SK-N-SH (cell line): ENCODE results near the gene SATB1. TPM values are rescaled to one million over a fixed set of nuclear protein-coding genes. Genes with fewer than 3 reads are reported as not detected.

ENCODE experiments used
- CTCF ChIA-PET: fragments of 300-600, 350-600 bp; formaldehyde crosslinking; extraction: SDS; loops from one replicate; lab custom pipeline; 2021; lab: Yijun Ruan, JAX
- POLR2A ChIA-PET: fragments of 350-600 bp; sonication (Branson Sonifier 250); formaldehyde crosslinking; extraction: SDS; loops from one replicate; lab custom pipeline; 2020; ENCODE audit warnings: antibody characterized with exemption, inconsistent platforms; lab: Yijun Ruan, JAX
- DNase-seq: peaks from one replicate; pipeline ENCODE4 v3.0.0; 2012
- H2AFZ ChIP-seq: fragments of 200-600 bp; sonication (generic); 2 replicates; pipeline ENCODE4 v1.8.1; 2016; ENCODE audit warnings: antibody characterized with exemption, mild to moderate bottlenecking, low read depth
- H3F3A ChIP-seq: fragments of 200-600 bp; sonication (generic); replicated peaks from 2 replicates; pipeline ENCODE3; 2016; ENCODE audit warnings: antibody characterized with exemption, mild to moderate bottlenecking; ENCODE audit not compliant: insufficient read depth
- H3K27ac ChIP-seq, 2 experiments: fragments of 200-500 bp in 1 of 2; fragments of 200-600 bp in 1 of 2; sonication (Bioruptor generic) in 1 of 2; sonication (generic), shearing (Covaris generic) in 1 of 2; 2 replicates each; pipeline versions ENCODE4 v1.5.1 to v1.6.1; 2014 to 2016; ENCODE audit warnings: low read depth in 2 of 2, inconsistent platforms in 1 of 2, low read length in 1 of 2, mild to moderate bottlenecking in 1 of 2, mixed read lengths in 1 of 2
- H3K27me3 ChIP-seq: fragments of 200-600 bp; sonication (generic), shearing (Covaris generic); 2 replicates; pipeline ENCODE4 v1.6.1; 2016; ENCODE audit warnings: mixed run types; ENCODE audit not compliant: insufficient read depth
- H3K36me3 ChIP-seq, 2 experiments: fragments of 200-500 bp in 1 of 2; fragments of 200-600 bp in 1 of 2; sonication (Bioruptor generic) in 1 of 2; sonication (generic) in 1 of 2; replicated peaks in 1 of 2; 2 replicates each; pipeline versions ENCODE3 to v1.5.1; 2014 to 2016; ENCODE audit warnings: low read length in 1 of 2, mild to moderate bottlenecking in 1 of 2; ENCODE audit not compliant: insufficient read depth in 2 of 2, control insufficient read depth in 1 of 2
- H3K4me1 ChIP-seq, 2 experiments: fragments of 200-500 bp in 1 of 2; fragments of 200-600 bp in 1 of 2; sonication (Bioruptor generic) in 1 of 2; sonication (generic), shearing (Covaris generic) in 1 of 2; 2 replicates each; pipeline versions ENCODE4 v1.5.1 to v1.6.1; 2014 to 2016; ENCODE audit warnings: low read depth in 1 of 2, low read length in 1 of 2, mixed run types in 1 of 2; ENCODE audit not compliant: insufficient read depth in 2 of 2, control insufficient read depth in 1 of 2
- H3K4me2 ChIP-seq: fragments of 200-600 bp; sonication (generic), shearing (Covaris generic); 2 replicates; pipeline ENCODE4 v1.6.1; 2017; ENCODE audit warnings: mixed run types
- H3K4me3 ChIP-seq, 2 experiments: fragments of 200-500 bp in 1 of 2; fragments of 200-600 bp in 1 of 2; sonication (Bioruptor generic) in 1 of 2; sonication (generic), shearing (Covaris generic) in 1 of 2; 2 replicates each; pipeline versions ENCODE4 v1.5.1 to v1.8.1; 2014 to 2016; ENCODE audit warnings: low read depth in 2 of 2, inconsistent platforms in 1 of 2, low read length in 1 of 2, mild to moderate bottlenecking in 1 of 2, mixed read lengths in 1 of 2, moderate library complexity in 1 of 2
- H3K79me2 ChIP-seq: fragments of 200-600 bp; sonication (generic); 2 replicates; pipeline ENCODE4 v1.8.1; 2017; ENCODE audit warnings: mild to moderate bottlenecking; ENCODE audit not compliant: insufficient read depth
- H3K9ac ChIP-seq: fragments of 200-600 bp; sonication (generic); 2 replicates; pipeline ENCODE4 v1.6.1; 2017; ENCODE audit warnings: mixed run types
- H3K9me2 ChIP-seq: fragments of 200-600 bp; sonication (generic); 2 replicates; pipeline ENCODE4 v1.6.1; 2017; ENCODE audit warnings: mixed run types
- H3K9me3 ChIP-seq: fragments of 200-600 bp; sonication (generic); 2 replicates; pipeline ENCODE4 v1.6.1; 2017; ENCODE audit warnings: mixed run types, mild to moderate bottlenecking, moderate library complexity
- H4K20me1 ChIP-seq: fragments of 200-600 bp; sonication (generic); 2 replicates; pipeline ENCODE4 v1.6.1; 2017; ENCODE audit warnings: mild to moderate bottlenecking, mixed run types; ENCODE audit not compliant: insufficient read depth
- EP300 ChIP-seq, 2 experiments: IDR thresholded peaks; 2 replicates each; pipeline versions ENCODE4 v1.4.0 to v1.6.1; 2012; ENCODE audit warnings: borderline replicate concordance in 1 of 2, low read depth in 1 of 2, low read length in 1 of 2
- EZH2phosphoT487 ChIP-seq: fragments of 200-600 bp; sonication (generic); IDR thresholded peaks from 2 replicates; pipeline ENCODE4 v1.6.1; 2017; ENCODE audit warnings: low read depth, mixed run types, mild to moderate bottlenecking, antibody characterized with exemption, moderate library complexity, borderline replicate concordance
- GATA2 ChIP-seq: sonication (generic); formaldehyde crosslinking; IDR thresholded peaks from 2 replicates; pipeline ENCODE4 v1.5.0; 2020; ENCODE audit warnings: mild to moderate bottlenecking, missing genetic modification reagents
- MXI1 ChIP-seq: IDR thresholded peaks from 2 replicates; pipeline ENCODE4 v1.6.1; 2012; ENCODE audit warnings: mild to moderate bottlenecking, low read depth, low read length, improper control_type of control experiment
- RAD21 ChIP-seq: IDR thresholded peaks from 2 replicates; pipeline ENCODE4 v1.6.1; 2012; ENCODE audit warnings: mild to moderate bottlenecking, low read length
- SIN3A ChIP-seq: IDR thresholded peaks from 2 replicates; pipeline ENCODE4 v1.6.1; 2012; ENCODE audit warnings: low read depth, mild to moderate bottlenecking, low read length, moderate library complexity, borderline replicate concordance
- SMC3 ChIP-seq: IDR thresholded peaks from 2 replicates; pipeline ENCODE4 v1.6.1; 2012; ENCODE audit warnings: low read depth, low read length, improper control_type of control experiment
- TEAD4 ChIP-seq: IDR thresholded peaks from 2 replicates; pipeline ENCODE4 v1.4.0; 2012; ENCODE audit warnings: mild to moderate bottlenecking, borderline replicate concordance; ENCODE audit not compliant: insufficient read depth
- YY1 ChIP-seq: IDR thresholded peaks from 2 replicates; pipeline ENCODE4 v1.4.0; 2012; ENCODE audit warnings: low read depth, mild to moderate bottlenecking
- WGBS: methylation state at CpG from one replicate; pipeline ENCODE4 v1.1.6; 2017; ENCODE audit warnings: low lambda C conversion rate; 5-methylcytosine and 5-hydroxymethylcytosine counted together
- polyA plus RNA-seq, 3 experiments: library from polyadenylated mRNA; depleted of rRNA; stranded (reverse); fragments of >200 nt; gene quantifications; 2 replicates each; pipeline ENCODE4 v1.2.3, GENCODE V29; 2012
- TF ChIP-seq, protein P1 (sequence below): fragments of 150-350 bp; IDR thresholded peaks from 2 replicates; pipeline ENCODE4 v1.6.1; 2017; ENCODE audit warnings: antibody characterized with exemption, low read length, low read depth, borderline replicate concordance
- TF ChIP-seq, protein P2 (sequence below): IDR thresholded peaks from 2 replicates; pipeline ENCODE4 v1.4.0; 2012; ENCODE audit warnings: low read depth, borderline replicate concordance
- TF ChIP-seq, protein P3 (sequence below): fragments of 150-350 bp; IDR thresholded peaks from 2 replicates; pipeline ENCODE4 v1.6.1; 2016; ENCODE audit warnings: mild to moderate bottlenecking, low read depth, low read length
- TF ChIP-seq, protein P4 (sequence below): IDR thresholded peaks from 2 replicates; pipeline ENCODE4 v1.6.1; 2012; ENCODE audit warnings: mild to moderate bottlenecking, low read depth, low read length, moderate library complexity

SATB1 gene
- polyA plus RNA-seq, 1 of the 3 experiments (the other 2 are of a cell fraction), result 8.5 TPM

DNA sequence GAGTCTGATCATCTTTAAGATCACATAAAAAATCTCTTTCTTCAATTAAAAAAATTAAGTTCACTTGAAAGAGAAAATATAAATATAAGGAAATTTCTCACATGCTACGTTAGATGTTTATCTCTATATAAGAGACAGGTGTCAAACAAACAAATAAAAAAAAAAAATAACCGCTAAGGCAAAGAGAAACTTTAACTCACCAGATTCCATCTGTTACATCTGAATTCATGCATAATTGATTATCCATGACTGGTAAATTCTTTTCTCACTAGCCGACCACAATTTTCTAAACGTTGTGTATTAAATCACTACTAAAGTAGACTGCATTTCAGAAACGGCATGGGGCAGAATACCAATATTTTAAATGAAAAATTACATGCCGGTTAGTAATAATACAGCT is 9.6 kb upstream of the SATB1 start:
- Histone ChIP-seq H3K4me2 (no peak overlapping the region), H3K4me1 (no peaks in the 10 kb centered on the region), H3K9me3 (no peaks in the 10 kb centered on the region), H2AFZ (no peak overlapping the region), H3K9ac (no peak overlapping the region), H3K27me3 (no peaks in the 10 kb centered on the region), H3K27ac (no peak overlapping the region), H4K20me1 (no peaks in the 10 kb centered on the region), H3K4me3 (no peak overlapping the region), H3F3A (no peaks in the 10 kb centered on the region), H3K9me2 (no peaks in the 10 kb centered on the region), H3K36me3 (no peaks in the 10 kb centered on the region), H3K79me2 (no peaks in the 10 kb centered on the region)
- ChIA-PET POLR2A (no interaction called here), CTCF (interaction anchor here (1.6 kb wide), 1 partner anchor 10 kb away, joined by 6 read pairs; no protein-coding TSS in a partner anchor)
- TF ChIP-seq TEAD4 (no peak), SMC3 (no peak), SIN3A (no peak), RAD21 (no peak), EZH2phosphoT487 (no peak), MXI1 (no peak), YY1 (no peak), EP300 (IDR thresholded peaks at IDR 0.05; ENCODE audit: borderline replicate concordance in 1 of 2, low read depth in 1 of 2, low read length in 1 of 2) (no peak), GATA2 (CRISPR knock-in tag) (no peak)
- TF ChIP-seq, protein P1, sequence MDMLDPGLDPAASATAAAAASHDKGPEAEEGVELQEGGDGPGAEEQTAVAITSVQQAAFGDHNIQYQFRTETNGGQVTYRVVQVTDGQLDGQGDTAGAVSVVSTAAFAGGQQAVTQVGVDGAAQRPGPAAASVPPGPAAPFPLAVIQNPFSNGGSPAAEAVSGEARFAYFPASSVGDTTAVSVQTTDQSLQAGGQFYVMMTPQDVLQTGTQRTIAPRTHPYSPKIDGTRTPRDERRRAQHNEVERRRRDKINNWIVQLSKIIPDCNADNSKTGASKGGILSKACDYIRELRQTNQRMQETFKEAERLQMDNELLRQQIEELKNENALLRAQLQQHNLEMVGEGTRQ, result no peak
- TF ChIP-seq, protein P2, sequence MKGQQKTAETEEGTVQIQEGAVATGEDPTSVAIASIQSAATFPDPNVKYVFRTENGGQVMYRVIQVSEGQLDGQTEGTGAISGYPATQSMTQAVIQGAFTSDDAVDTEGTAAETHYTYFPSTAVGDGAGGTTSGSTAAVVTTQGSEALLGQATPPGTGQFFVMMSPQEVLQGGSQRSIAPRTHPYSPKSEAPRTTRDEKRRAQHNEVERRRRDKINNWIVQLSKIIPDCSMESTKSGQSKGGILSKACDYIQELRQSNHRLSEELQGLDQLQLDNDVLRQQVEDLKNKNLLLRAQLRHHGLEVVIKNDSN, result no peak
- TF ChIP-seq, protein P3, sequence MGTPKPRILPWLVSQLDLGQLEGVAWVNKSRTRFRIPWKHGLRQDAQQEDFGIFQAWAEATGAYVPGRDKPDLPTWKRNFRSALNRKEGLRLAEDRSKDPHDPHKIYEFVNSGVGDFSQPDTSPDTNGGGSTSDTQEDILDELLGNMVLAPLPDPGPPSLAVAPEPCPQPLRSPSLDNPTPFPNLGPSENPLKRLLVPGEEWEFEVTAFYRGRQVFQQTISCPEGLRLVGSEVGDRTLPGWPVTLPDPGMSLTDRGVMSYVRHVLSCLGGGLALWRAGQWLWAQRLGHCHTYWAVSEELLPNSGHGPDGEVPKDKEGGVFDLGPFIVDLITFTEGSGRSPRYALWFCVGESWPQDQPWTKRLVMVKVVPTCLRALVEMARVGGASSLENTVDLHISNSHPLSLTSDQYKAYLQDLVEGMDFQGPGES, result no peak
- TF ChIP-seq, protein P4, sequence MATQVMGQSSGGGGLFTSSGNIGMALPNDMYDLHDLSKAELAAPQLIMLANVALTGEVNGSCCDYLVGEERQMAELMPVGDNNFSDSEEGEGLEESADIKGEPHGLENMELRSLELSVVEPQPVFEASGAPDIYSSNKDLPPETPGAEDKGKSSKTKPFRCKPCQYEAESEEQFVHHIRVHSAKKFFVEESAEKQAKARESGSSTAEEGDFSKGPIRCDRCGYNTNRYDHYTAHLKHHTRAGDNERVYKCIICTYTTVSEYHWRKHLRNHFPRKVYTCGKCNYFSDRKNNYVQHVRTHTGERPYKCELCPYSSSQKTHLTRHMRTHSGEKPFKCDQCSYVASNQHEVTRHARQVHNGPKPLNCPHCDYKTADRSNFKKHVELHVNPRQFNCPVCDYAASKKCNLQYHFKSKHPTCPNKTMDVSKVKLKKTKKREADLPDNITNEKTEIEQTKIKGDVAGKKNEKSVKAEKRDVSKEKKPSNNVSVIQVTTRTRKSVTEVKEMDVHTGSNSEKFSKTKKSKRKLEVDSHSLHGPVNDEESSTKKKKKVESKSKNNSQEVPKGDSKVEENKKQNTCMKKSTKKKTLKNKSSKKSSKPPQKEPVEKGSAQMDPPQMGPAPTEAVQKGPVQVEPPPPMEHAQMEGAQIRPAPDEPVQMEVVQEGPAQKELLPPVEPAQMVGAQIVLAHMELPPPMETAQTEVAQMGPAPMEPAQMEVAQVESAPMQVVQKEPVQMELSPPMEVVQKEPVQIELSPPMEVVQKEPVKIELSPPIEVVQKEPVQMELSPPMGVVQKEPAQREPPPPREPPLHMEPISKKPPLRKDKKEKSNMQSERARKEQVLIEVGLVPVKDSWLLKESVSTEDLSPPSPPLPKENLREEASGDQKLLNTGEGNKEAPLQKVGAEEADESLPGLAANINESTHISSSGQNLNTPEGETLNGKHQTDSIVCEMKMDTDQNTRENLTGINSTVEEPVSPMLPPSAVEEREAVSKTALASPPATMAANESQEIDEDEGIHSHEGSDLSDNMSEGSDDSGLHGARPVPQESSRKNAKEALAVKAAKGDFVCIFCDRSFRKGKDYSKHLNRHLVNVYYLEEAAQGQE, result no peak
- WGBS, result 78% methylated on average over 6 of the region's 6 CpGs
- no peak for DNase-seq
